GM10266 (cell line): ENCODE measurements around the gene SETD3.

Experiments used
- DNase-seq: peaks from one replicate; pipeline ENCODE4 v3.0.0; 2012; ENCODE audit errors: extremely low spot score
- CTCF ChIP-seq: IDR thresholded peaks from 2 replicates; pipeline ENCODE4 v1.5.1; 2012; ENCODE audit warnings: mild to moderate bottlenecking, low read depth; ENCODE audit not compliant: control insufficient read depth, insufficient read depth; ENCODE audit errors: missing control alignments

SETD3 gene

GRCh38 chr14:99451234-99451633, 29.4 kb downstream of the SETD3 start:
- DNase-seq = no peak
- TF ChIP-seq CTCF = no peak

DNA sequence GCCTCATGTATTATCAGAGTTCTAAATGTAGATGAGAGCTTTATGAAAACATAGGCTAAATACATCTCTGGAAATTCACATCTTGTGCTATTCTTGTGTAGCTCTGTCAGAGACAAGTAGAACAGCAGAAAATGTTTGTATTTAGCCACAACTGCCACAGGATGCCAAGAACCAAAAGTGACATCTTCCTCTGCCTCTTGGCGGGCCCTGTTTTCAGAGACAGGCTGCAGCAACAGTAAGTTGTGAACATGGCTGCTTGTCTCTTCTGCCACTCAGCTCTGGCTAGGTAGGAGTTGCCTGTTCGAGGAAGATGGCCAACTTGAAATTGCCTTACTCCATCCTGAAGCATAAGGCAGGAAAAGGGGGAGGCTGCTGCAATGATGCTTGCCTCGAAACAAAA, 30.4 kb downstream of the SETD3 start:
- DNase-seq = no peak
- no peak for TF ChIP-seq CTCF

- no peak for TF ChIP-seq CTCF
- DNase-seq = no peak
Observed at GRCh38 chr14:99447739-99448138, 32.9 kb downstream of the SETD3 start.

GRCh38 chr14:99445931-99446330, 34.7 kb downstream of the SETD3 start:
- DNase-seq = no peak
- TF ChIP-seq CTCF = no peak

DNA sequence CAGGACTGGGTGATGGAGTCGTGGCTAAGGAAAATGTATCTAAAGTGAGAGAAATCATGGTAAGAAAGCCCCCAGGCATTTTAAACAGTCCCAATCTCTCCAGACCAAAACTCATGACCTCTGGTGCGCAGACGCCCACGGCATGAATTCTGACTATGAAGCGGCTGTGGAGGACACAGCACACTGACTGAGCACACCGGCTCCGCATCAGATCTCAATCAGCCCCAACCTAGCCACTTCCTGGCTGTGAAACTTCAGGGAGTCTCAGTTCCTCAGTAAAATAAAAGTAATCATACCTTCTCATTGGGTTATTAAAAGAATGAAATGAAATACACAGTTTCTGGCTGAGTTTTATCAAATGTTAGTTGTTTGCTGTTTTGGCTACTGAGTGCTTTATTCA, 38.7 kb downstream of the SETD3 start:
- no peak for TF ChIP-seq CTCF

DNA sequence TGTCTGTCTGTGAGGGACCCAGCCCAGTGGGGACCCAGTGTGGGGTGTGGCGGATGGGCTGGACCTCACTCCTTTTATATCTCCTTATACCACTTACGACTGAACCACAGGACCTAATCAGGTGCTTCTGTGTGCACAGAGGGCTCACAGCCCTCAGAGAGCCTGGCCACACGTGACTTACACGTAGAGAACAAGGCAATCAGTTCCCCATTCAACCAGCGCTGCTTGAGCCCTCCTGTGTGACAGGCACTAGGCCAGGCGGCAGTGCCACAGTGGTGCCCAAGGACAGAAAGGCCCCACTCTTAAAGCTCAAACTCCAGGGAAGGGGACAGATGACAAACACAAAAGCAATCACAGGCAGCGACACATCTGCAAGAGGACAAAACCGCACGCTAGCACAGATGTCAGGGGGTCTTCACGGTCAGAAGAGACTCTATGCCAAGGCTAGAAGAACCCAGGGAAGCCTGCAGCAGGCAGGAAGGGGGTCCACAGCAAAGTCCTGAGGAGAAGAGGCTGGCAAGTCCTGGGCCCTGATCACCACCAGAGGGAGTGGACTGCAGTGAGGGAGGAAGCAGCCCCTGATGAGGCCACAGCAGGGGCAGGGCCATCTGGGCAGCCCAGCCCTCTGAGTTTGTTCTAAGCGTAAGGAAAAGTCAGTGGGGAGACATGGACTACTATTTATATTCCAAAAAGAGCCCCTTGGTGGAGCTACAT, 39.3 kb downstream of the SETD3 start:
- TF ChIP-seq CTCF = no peak
- DNase-seq = no peak

More for the DNA sequence above, 38.7 kb downstream of the SETD3 start:
- DNase-seq = peak; percentile 15

GRCh38 chr14:99440278-99440677, 40.4 kb downstream of the SETD3 start:
- no peak for DNase-seq
- TF ChIP-seq CTCF = no peak
